NCI-H2029 (cell line): ENCODE results near the gene ZNF208.
"Not testable (repeated sequence)": the region's sequence is repeated elsewhere in the genome, so short reads cannot be mapped to it uniquely, and the experiment has no call there.

Experiments used
- DNase-seq: peaks from one replicate; lab custom pipeline; 2025; lab: John Stamatoyannopoulos, UW

ZNF208 gene

DNA sequence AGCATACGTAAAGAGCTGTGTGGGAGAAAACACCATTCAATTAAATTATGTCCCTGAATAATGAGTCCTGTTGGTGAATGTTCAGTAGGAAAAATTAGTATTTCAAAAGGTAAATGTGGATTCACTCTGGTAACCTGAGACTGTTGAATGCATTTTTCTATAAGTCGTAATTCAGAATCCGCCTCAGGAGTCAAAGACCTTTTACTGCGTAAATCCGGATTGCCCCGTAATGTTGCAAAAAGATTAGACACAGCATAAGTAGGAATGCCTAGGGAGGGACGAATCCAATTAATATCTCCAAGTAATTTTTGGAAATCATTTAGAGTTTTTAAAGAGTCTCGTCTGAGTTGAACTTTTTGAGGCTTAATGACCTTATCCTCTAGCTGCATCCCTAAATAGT lies 126.0 kb downstream of the ZNF208 start:
- DNase-seq = not testable (repeated sequence)

DNA sequence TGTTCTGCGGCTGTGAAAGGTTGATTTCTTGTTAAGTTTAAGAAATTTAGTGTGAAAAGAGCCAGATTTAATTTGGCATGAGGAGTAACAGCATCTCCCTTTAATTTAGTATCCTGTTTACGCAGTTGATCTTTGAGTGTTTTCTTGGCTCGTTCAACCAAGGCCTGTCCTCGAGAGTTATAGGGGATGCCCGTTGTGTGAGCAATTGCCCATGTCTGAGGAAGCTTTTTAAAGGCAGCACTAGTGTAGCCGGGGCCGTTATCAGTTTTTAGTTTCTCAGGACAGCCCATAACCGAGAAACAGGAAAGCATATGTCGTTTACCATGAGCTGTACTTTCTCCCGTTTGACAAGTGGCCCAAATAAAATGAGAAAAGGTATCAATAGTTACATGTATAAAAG lies 127.2 kb downstream of the ZNF208 start:
- no peak for DNase-seq
